ENCODE data around the gene TGFBR2.

GRCh38 chr3:30585654-30586053, 20.7 kb upstream of the TGFBR2 start:
- no peak for TF ChIP-seq TAF1 (IDR thresholded peaks at IDR 0.05; ENCODE audit: low read depth)
- TF ChIP-seq RAD21 (IDR thresholded peaks at IDR 0.05; ENCODE audit: low read depth), result no peak
- TF ChIP-seq TEAD4 (IDR thresholded peaks at IDR 0.05), result no peak
- TF ChIP-seq EP300 (IDR thresholded peaks at IDR 0.05; ENCODE audit: borderline replicate concordance), result no peak
- TF ChIP-seq YY1 (IDR thresholded peaks at IDR 0.05; ENCODE audit: low read depth), result no peak
- TF ChIP-seq REST (IDR thresholded peaks at IDR 0.05; ENCODE audit: low read depth), result no peak
- no peak for TF ChIP-seq NFIC (IDR thresholded peaks at IDR 0.05)
- no peak for TF ChIP-seq CEBPB (IDR thresholded peaks at IDR 0.05)
- no peak for TF ChIP-seq TCF12 (IDR thresholded peaks at IDR 0.05; ENCODE audit: low read depth)
- no peak for TF ChIP-seq MAX (IDR thresholded peaks at IDR 0.05)
